Fibroblast of villous mesenchyme (primary cell): ENCODE results near the gene SLC9A4. TPM values are rescaled to one million over a fixed set of nuclear protein-coding genes. Genes with fewer than 3 reads are reported as not detected.

Experiments
- DNase-seq: peaks from one replicate; pipeline ENCODE4 v3.0.0-alpha.2; 2010; ENCODE audit warnings: low read depth
- H3K4me3 ChIP-seq: 2 replicates; pipeline ENCODE4 v1.5.1; 2011; ENCODE audit warnings: low read depth, mild to moderate bottlenecking, low read length
- total RNA-seq: library from RNA; depleted of rRNA; stranded (reverse); fragments of >200 nt; gene quantifications from 2 replicates; pipeline ENCODE4 v1.2.3, GENCODE V29; 2012
- TF ChIP-seq, protein P1 (sequence below): IDR thresholded peaks from 2 replicates; pipeline ENCODE4 v1.5.1; 2012; ENCODE audit warnings: low read depth, mild to moderate bottlenecking, low read length; ENCODE audit not compliant: insufficient read depth

Gene SLC9A4
- total RNA-seq, 1 donor = not detected

DNA sequence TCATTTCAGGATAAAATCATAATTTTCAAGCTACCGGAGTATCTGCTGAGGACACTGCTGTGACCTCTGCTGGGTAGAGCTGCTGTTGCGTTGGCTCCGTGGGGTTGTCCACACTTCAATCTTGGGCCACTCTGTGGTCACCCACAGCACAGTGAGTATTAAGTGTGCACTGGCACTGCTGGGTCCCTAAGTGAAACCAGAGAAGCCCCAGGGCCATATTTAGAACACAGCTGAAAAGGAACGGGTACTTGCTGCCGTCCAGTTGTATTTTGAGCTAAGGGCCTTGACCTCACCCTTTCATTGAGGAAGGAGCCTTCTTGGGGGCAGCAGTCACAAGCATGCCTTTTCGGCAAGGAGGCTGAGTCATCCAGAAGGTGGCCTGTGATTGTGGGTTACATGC lies 10.1 kb downstream of the SLC9A4 start:
- no peak for DNase-seq
- TF ChIP-seq, protein P1, sequence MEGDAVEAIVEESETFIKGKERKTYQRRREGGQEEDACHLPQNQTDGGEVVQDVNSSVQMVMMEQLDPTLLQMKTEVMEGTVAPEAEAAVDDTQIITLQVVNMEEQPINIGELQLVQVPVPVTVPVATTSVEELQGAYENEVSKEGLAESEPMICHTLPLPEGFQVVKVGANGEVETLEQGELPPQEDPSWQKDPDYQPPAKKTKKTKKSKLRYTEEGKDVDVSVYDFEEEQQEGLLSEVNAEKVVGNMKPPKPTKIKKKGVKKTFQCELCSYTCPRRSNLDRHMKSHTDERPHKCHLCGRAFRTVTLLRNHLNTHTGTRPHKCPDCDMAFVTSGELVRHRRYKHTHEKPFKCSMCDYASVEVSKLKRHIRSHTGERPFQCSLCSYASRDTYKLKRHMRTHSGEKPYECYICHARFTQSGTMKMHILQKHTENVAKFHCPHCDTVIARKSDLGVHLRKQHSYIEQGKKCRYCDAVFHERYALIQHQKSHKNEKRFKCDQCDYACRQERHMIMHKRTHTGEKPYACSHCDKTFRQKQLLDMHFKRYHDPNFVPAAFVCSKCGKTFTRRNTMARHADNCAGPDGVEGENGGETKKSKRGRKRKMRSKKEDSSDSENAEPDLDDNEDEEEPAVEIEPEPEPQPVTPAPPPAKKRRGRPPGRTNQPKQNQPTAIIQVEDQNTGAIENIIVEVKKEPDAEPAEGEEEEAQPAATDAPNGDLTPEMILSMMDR = no peak

GRCh38 chr2:102484310-102485061 lies 11.5 kb downstream of the SLC9A4 start:
- DNase-seq = no peak
- H3K4me3 ChIP-seq = no peak overlapping the region
- TF ChIP-seq, protein P1 = no peak

More for the DNA sequence above, 10.1 kb downstream of the SLC9A4 start:
- H3K4me3 ChIP-seq = no peak overlapping the region

- TF ChIP-seq, protein P1 = no peak
- H3K4me3 ChIP-seq = no peak overlapping the region
- DNase-seq = no peak
Observed at GRCh38 chr2:102485147-102485785, 12.2 kb downstream of the SLC9A4 start.

GRCh38 chr2:102486941-102487702 lies 14.1 kb downstream of the SLC9A4 start:
- DNase-seq = no peak
- TF ChIP-seq, protein P1 = no peak

DNA sequence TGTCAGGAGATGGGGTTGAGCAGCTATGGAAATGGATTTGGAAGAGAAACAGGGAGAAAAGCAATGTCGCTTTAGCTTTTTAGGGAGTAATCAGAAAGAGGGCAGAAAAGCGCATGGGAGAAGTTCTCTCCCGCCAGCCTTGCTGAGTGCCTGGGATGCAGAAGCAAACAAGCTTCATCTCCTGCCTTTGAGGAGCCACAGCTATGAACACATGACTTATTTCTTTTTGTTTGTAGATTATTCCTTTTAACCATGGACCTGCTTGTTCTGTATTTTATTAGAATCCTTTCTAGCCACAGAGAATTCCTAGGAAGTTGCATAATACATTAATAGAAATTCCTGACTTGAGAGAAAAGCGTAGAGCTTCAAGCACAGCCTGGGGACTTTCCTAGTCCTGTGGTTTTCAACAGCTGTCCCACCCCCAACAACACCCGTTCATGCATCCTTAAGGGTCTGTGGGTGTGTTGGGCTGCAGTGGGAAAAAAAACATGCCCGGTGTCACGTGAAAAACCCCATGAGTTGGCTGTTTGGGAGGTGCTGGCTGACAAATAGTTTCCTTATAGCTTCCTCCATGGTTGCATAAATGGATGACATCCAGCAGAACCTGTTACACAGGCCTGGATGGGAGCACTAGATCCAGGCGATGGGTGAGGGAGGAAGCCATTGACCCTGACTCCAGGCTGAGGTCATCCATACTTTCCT lies 14.9 kb downstream of the SLC9A4 start:
- DNase-seq = peak; percentile 92
- TF ChIP-seq, protein P1 = no peak
- H3K4me3 ChIP-seq = no peak overlapping the region

More at GRCh38 chr2:102486941-102487702, 14.1 kb downstream of the SLC9A4 start:
- no peak overlapping the region for H3K4me3 ChIP-seq

DNA sequence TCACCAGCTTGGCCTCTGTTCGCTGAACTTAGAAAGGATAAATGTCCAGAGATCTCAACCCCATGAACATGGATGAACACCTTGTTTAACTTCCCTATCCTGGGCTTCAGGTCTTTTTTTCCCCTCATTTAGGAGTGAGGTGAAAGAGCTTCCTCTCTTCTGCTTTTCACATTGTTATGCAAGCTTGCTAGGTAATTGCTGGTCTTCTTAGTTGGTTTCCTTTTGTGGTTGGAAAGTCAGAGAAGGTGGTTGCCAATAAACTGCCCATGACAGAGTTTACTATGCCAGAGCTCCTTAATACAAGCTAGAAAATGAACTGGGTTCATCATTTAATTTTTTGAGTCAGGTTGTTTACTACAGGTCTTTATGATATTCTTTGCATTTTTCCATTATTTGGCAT lies 16.6 kb downstream of the SLC9A4 start:
- TF ChIP-seq, protein P1 = no peak
- no peak for DNase-seq
- no peak overlapping the region for H3K4me3 ChIP-seq
